Measurements from ENCODE around the gene MYLK2.

- TF ChIP-seq GATA2 (IDR thresholded peaks at IDR 0.05; ENCODE audit: low read depth, low read length) (no peak), GATA3 (IDR thresholded peaks at IDR 0.05; ENCODE audit: low read depth, low read length) (no peak)
These were observed 1.1 kb downstream of the MYLK2 start for GRCh38 chr20:31820228-31820627.

All from SH-SY5Y (cell line).